Vagina (tissue), 2 donors: ENCODE data around the gene ZBTB7A.

Source experiments
- POLR2A ChIP-seq, 2 donors: fragments of 450-650 bp; IDR thresholded peaks; one replicate each; pipeline ENCODE4 v1.6.1; 2017; ENCODE audit warnings: antibody characterized with exemption in 2 of 2, mild to moderate bottlenecking in 2 of 2, moderate library complexity in 2 of 2
- TF ChIP-seq, protein P1 (sequence below), 3 experiments: fragments of 450-650 bp in 2 of 3; fragments of 200-600 bp in 1 of 3; sonication (generic) in 1 of 3; IDR thresholded peaks; one replicate each; pipeline ENCODE4 v1.5.1; 2017 to 2019; ENCODE audit warnings: antibody characterized with exemption in 3 of 3, mild to moderate bottlenecking in 2 of 3, moderate library complexity in 2 of 3

DNA sequence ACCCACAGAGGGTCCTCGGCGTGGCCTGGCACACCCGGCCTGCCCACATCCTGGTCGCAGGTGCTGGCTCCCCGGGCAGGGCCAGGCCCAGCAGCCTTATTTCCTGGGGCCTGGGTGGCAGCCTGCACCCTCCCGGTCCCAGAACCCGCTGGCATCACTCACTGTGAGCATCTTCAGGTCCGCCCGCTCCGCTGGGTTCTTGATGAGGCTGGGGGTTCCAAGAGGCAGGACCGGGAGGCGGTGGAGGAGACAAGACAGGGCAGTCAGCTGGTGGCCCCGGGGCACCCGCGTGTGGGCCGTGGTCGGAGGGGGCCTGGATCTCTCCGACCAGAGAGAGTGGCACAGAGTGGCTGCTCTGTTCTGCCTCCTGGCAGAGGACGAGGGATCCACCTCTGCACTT lies 27.6 kb upstream of the ZBTB7A start:
- TF ChIP-seq, protein P1, sequence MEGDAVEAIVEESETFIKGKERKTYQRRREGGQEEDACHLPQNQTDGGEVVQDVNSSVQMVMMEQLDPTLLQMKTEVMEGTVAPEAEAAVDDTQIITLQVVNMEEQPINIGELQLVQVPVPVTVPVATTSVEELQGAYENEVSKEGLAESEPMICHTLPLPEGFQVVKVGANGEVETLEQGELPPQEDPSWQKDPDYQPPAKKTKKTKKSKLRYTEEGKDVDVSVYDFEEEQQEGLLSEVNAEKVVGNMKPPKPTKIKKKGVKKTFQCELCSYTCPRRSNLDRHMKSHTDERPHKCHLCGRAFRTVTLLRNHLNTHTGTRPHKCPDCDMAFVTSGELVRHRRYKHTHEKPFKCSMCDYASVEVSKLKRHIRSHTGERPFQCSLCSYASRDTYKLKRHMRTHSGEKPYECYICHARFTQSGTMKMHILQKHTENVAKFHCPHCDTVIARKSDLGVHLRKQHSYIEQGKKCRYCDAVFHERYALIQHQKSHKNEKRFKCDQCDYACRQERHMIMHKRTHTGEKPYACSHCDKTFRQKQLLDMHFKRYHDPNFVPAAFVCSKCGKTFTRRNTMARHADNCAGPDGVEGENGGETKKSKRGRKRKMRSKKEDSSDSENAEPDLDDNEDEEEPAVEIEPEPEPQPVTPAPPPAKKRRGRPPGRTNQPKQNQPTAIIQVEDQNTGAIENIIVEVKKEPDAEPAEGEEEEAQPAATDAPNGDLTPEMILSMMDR (IDR thresholded peaks at IDR 0.05), result no peak
- TF ChIP-seq POLR2A (IDR thresholded peaks at IDR 0.05), result no peak
